ENCODE measurements around the gene SIN3A.
"Not testable (repeated sequence)": the region's sequence is repeated elsewhere in the genome, so short reads cannot be mapped to it uniquely, and the experiment has no call there.

DNA sequence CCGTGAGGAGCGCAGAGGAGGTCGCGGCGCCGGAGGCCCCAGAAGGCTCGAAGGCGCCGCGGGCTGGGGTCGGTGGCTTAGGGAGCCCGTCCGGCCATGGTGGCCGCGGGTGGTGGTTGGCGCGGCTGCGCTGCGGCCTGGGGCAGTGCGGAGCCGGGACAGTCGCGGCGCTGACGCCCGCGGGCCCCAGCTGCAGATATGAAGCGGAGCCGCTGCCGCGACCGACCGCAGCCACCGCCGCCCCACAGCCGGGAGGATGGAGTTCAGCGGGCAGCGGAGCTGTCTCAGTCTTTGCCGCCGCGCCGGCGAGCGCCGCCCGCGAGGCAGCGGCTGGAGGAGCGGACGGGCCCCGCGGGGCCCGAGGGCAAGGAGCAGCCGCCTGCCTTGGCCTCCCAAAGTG is 29.0 kb upstream of the SIN3A start:
- TF ChIP-seq, protein P1, sequence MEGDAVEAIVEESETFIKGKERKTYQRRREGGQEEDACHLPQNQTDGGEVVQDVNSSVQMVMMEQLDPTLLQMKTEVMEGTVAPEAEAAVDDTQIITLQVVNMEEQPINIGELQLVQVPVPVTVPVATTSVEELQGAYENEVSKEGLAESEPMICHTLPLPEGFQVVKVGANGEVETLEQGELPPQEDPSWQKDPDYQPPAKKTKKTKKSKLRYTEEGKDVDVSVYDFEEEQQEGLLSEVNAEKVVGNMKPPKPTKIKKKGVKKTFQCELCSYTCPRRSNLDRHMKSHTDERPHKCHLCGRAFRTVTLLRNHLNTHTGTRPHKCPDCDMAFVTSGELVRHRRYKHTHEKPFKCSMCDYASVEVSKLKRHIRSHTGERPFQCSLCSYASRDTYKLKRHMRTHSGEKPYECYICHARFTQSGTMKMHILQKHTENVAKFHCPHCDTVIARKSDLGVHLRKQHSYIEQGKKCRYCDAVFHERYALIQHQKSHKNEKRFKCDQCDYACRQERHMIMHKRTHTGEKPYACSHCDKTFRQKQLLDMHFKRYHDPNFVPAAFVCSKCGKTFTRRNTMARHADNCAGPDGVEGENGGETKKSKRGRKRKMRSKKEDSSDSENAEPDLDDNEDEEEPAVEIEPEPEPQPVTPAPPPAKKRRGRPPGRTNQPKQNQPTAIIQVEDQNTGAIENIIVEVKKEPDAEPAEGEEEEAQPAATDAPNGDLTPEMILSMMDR (IDR thresholded peaks at IDR 0.05) = not testable (repeated sequence)
- TF ChIP-seq POLR2A, POLR2AphosphoS5 (IDR thresholded peaks at IDR 0.05): not testable (repeated sequence)

Data from stomach (tissue), 4 donors.